GM12878 (cell line): Measurements from ENCODE around the gene MAD2L2.

Source experiments
- EP300 ChIP-seq, 2 experiments: fragments of 150-350 bp in 1 of 2; IDR thresholded peaks; 2 replicates each; pipeline ENCODE4 v1.6.1; 2011 to 2012; ENCODE audit warnings: low read depth in 2 of 2, low read length in 2 of 2, borderline replicate concordance in 1 of 2, improper control_type of control experiment in 1 of 2, inconsistent platforms in 1 of 2; ENCODE audit not compliant: control insufficient read depth in 1 of 2
- NFYB ChIP-seq: IDR thresholded peaks from 2 replicates; pipeline ENCODE4 v1.6.1; 2011; ENCODE audit warnings: low read depth, mild to moderate bottlenecking, low read length, improper control_type of control experiment, moderate library complexity; ENCODE audit not compliant: insufficient read depth
- POLR2AphosphoS5 ChIP-seq: IDR thresholded peaks from 2 replicates; pipeline ENCODE4 v1.6.1; 2011; ENCODE audit warnings: mild to moderate bottlenecking, low read length, inconsistent platforms
- TF ChIP-seq, protein P1 (sequence below), 3 experiments: IDR thresholded peaks in 2 of 3; conservative IDR thresholded peaks in 1 of 3; 2 replicates each; pipeline ENCODE4 v1.5.1; 2011; ENCODE audit warnings: low read depth in 3 of 3, low read length in 3 of 3, mild to moderate bottlenecking in 3 of 3, control low read depth in 2 of 3, moderate library complexity in 2 of 3, inconsistent platforms in 1 of 3, mixed read lengths in 1 of 3; ENCODE audit not compliant: control insufficient read depth in 2 of 3, insufficient read depth in 1 of 3; ENCODE audit errors: extremely low read depth in 1 of 3
- TF ChIP-seq, protein P2 (sequence below): IDR thresholded peaks from 2 replicates; pipeline ENCODE4 v1.6.1; 2012; ENCODE audit warnings: mild to moderate bottlenecking, low read depth, low read length
- TF ChIP-seq, protein P3 (sequence below): fragments of 450-650 bp; IDR thresholded peaks from 2 replicates; pipeline ENCODE4 v1.6.1; 2017; ENCODE audit warnings: antibody characterized with exemption, mild to moderate bottlenecking, moderate library complexity

DNA sequence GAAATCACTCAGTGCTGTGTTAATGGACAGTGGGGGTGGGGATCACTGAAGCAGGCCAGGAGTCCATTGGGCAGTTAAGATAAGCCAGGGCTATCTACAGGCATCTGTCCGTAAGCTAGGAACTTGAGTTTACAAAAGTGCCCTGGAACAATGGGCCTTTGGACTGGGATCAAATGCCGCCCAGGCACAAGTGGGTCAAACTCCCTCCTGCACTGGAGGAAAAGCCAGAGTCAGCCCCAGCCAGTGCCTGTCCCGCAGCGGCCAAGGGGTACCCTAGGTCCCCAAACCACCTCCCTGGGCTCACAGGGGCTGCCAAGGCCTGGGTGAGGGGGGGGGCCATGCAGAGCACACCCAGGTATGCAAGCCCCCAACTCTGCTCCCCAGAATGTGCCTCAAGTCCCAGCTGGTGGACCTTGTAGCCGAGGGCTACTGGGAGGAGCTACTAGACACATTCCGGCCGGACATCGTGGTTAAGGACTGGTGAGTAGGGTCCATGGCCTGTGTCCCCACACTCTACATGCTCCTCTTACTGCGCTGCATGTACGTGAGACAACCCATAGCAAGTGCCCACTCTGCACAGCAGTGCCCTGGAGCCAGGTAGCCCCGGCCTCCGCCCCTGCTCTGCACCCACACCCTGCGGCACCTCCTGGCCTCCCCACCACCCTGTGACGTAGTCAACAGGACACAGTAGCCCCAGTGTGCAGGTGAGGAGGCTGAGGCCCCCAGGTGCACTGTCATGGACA, 9.2 kb downstream of the MAD2L2 start:
- no peak for TF ChIP-seq NFYB
- TF ChIP-seq, protein P1, sequence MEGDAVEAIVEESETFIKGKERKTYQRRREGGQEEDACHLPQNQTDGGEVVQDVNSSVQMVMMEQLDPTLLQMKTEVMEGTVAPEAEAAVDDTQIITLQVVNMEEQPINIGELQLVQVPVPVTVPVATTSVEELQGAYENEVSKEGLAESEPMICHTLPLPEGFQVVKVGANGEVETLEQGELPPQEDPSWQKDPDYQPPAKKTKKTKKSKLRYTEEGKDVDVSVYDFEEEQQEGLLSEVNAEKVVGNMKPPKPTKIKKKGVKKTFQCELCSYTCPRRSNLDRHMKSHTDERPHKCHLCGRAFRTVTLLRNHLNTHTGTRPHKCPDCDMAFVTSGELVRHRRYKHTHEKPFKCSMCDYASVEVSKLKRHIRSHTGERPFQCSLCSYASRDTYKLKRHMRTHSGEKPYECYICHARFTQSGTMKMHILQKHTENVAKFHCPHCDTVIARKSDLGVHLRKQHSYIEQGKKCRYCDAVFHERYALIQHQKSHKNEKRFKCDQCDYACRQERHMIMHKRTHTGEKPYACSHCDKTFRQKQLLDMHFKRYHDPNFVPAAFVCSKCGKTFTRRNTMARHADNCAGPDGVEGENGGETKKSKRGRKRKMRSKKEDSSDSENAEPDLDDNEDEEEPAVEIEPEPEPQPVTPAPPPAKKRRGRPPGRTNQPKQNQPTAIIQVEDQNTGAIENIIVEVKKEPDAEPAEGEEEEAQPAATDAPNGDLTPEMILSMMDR (IDR thresholded peaks at IDR 0.05 in 2 of 3, conservative IDR thresholded peaks at IDR 0.05 in 1 of 3; ENCODE audit: control insufficient read depth in 2 of 3, extremely low read depth in 1 of 3, insufficient read depth in 1 of 3, low read depth in 3 of 3, low read length in 3 of 3): no peak
- TF ChIP-seq POLR2AphosphoS5: no peak
- no peak for TF ChIP-seq EP300 (IDR thresholded peaks at IDR 0.05; ENCODE audit: borderline replicate concordance in 1 of 2, control insufficient read depth in 1 of 2, low read depth in 2 of 2, low read length in 2 of 2)
- TF ChIP-seq, protein P2, sequence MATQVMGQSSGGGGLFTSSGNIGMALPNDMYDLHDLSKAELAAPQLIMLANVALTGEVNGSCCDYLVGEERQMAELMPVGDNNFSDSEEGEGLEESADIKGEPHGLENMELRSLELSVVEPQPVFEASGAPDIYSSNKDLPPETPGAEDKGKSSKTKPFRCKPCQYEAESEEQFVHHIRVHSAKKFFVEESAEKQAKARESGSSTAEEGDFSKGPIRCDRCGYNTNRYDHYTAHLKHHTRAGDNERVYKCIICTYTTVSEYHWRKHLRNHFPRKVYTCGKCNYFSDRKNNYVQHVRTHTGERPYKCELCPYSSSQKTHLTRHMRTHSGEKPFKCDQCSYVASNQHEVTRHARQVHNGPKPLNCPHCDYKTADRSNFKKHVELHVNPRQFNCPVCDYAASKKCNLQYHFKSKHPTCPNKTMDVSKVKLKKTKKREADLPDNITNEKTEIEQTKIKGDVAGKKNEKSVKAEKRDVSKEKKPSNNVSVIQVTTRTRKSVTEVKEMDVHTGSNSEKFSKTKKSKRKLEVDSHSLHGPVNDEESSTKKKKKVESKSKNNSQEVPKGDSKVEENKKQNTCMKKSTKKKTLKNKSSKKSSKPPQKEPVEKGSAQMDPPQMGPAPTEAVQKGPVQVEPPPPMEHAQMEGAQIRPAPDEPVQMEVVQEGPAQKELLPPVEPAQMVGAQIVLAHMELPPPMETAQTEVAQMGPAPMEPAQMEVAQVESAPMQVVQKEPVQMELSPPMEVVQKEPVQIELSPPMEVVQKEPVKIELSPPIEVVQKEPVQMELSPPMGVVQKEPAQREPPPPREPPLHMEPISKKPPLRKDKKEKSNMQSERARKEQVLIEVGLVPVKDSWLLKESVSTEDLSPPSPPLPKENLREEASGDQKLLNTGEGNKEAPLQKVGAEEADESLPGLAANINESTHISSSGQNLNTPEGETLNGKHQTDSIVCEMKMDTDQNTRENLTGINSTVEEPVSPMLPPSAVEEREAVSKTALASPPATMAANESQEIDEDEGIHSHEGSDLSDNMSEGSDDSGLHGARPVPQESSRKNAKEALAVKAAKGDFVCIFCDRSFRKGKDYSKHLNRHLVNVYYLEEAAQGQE: no peak
- TF ChIP-seq, protein P3, sequence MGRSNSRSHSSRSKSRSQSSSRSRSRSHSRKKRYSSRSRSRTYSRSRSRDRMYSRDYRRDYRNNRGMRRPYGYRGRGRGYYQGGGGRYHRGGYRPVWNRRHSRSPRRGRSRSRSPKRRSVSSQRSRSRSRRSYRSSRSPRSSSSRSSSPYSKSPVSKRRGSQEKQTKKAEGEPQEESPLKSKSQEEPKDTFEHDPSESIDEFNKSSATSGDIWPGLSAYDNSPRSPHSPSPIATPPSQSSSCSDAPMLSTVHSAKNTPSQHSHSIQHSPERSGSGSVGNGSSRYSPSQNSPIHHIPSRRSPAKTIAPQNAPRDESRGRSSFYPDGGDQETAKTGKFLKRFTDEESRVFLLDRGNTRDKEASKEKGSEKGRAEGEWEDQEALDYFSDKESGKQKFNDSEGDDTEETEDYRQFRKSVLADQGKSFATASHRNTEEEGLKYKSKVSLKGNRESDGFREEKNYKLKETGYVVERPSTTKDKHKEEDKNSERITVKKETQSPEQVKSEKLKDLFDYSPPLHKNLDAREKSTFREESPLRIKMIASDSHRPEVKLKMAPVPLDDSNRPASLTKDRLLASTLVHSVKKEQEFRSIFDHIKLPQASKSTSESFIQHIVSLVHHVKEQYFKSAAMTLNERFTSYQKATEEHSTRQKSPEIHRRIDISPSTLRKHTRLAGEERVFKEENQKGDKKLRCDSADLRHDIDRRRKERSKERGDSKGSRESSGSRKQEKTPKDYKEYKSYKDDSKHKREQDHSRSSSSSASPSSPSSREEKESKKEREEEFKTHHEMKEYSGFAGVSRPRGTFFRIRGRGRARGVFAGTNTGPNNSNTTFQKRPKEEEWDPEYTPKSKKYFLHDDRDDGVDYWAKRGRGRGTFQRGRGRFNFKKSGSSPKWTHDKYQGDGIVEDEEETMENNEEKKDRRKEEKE: no peak
